NOMO-1 treated with DMSO at 0.1 percent for 48 hours (cell line): ENCODE measurements around the gene XYLT1.

Experiments
- DNase-seq: peaks from one replicate; lab custom pipeline; 2025; ENCODE audit not compliant: unreplicated experiment; lab: John Stamatoyannopoulos, UW

XYLT1 gene

DNA sequence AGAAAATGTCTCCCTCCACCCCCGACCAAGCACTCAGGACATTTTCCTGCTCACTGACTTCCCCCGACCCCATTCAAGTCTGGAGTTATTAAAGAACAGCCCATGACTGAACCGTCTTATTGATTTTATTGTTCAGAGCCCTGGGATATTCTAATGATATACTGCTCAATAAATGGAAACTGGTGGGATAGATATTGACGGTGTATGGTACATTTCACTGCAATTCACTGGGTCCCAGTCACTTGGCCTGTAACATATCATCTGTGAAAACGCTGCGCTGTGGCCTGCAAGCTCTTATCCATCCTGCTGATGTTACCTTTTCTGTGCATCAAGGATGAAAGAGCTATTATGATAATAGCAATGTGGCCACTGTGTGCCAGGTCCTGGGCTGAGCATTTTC, 258.2 kb downstream of the XYLT1 start:
- no peak for DNase-seq

DNA sequence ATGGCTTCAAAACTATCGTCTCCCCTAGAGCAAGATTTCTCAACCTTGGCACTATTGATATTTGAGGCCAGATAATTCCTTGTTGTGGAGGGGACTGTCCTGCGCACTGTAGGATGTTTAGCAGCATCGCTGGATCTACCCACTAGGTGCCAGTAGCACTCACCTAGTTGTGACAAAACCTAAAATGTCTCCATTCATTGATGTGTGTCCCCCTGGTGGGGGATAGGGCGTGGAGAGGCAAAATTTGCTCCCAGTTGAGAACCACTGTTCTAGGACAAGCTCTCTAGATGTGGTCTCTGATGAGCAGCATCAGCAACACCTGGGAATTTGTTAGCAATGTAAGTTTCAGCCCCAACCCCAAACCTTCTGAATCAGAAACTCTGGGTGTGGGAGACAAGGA, 259.0 kb downstream of the XYLT1 start:
- no peak for DNase-seq

DNA sequence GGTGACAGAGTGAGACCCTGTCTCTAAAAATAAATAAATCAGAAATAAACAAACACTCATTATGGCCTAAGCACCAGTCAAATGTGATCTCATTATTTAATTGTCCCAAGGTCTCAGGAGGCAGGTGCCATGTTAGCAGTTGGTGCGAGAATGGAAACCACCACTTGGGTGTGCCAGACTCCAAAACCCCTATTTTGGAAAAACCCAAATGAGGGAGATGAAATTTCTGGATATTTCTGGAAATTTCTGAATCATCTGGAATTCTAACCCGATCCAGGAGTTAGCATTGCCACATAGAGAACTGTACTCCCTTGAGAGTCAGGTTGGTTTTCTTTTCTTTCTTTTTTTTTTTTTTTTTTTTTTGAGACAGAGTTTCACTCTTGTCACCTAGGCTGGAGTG, 264.0 kb downstream of the XYLT1 start:
- no peak for DNase-seq

DNA sequence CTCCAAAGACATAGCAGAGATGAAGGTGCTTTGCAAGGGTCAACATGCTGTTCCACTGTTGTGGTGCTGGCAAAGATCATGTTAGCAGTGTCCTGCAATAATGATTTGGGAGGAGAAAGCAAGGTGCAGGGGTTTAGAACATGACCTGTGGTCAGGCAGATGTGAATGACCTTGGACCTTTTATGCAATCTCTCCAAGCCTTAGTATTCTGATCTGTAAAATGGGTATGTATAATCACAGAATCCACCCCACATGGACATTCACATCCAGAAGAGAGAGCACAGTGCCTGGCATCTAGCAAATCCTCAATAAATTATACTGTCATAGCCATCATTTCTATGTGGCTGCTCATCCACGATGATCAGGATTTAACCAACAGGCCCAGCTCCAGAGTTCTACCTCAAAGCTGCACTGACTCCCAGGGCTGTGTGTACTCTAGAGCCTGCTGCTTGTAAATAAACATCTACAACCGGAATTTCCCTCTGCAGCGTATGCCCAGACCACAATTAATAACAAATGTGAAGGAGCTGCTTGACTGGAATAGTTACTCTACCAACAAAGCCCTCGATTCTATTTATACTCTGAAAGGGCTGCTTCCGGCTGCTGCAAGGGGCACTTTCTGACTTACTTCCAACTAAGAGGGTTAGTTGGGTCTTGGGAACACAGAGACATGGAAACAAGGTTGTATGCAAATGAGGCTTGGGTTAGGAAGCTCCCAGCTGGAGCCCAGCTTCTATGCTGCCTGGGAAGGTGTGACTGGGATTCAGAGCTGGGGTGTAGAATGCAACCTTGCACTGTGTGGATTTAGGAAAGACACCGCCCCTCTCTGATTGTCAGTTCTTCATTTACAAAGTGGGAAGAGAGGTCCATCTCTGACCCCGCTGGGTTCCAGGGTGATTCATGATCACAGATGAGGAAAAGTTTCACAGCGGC, 265.2 kb downstream of the XYLT1 start:
- DNase-seq = no peak

DNA sequence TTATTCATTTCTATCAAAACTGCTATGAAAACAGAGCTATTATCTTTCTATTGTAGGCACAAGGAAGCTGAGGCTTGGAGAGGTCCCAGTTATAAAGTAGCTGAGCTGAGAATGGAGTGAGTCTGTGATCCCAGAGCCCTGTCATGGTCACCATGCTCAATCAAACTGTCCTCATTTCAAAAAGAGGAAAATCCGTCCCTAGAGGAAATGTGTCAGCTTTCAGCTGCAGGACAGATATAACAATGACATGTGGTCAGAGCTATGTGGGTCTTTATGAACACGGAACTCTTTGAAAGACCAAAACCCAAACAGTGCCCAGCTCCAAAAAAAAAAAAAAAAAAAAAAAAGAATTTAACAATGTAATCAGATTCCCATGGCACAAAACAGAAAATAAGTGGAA, 266.1 kb downstream of the XYLT1 start:
- no peak for DNase-seq

DNA sequence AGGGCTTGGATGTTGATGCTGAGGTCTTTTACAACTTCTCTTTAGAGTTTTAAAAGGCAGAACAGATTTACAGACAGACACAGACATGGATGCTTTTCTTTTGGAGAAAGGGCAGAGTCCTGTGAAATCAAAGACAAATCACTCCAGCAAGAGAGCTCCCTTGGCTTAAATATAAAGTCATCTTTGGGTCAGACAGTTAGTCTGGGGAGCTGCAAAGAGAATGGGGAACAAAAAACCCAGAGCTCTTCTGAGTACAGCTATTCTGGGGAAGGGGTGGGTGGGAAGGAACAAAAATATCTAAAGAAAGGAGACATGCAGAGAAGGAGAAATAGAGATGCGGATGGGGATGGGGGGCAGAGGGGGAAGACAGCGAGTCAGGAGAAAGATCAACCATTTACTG, 266.6 kb downstream of the XYLT1 start:
- no peak for DNase-seq

DNA sequence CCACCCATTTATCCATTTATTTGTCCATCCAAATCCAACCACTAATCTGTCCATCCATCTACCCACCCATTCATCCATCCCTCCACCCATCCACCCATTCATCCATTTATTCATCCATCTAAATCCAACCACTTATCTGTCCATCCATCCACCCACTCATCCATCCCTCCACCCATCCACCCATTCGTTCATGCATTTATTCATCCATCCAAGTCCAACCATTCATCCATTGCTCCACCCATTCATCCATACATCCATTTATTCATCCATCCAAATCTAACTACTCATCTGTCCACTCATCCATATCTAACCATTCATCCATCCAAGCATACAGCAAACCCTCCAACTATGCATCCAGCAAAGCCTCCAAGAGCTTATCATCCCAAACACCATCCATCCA, 267.3 kb downstream of the XYLT1 start:
- DNase-seq = no peak

DNA sequence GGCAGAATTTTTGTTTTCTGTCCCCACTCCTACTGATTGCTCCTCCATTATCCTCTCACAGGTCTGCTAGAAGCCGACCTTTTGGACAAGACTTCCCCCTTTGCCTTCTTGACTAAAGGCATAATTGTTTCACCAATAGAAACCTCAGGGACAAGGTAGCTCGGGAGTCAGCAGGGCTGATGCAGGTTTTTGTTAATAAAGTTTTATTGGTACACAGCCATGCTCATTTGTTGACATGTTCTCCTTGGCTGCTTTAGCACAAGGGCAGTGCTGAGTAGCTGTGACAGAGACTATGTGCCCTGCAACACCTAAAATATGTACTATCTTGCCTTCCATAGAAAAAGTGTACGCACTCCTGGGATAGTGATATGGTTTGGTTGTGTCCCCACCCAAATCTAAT, 271.6 kb downstream of the XYLT1 start:
- DNase-seq = no peak

DNA sequence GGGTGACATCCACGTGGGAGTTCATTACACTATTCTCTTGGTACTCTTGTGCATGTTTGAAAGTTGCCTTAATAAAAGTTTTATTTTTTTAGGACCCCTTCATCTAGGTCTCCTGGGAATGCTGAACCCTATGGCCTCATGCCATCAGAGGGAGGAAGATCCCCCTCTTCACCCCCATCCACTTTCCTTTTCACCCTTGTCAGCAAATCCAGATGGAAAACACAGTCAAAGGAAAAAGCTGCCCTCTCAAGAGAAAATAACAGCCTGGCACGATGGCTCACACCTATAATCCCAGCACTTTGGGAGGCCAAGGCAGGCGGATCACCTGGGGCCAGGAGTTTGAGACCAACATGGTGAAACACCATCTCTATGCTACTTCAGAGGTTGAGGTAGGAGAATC, 274.2 kb downstream of the XYLT1 start:
- no peak for DNase-seq

DNA sequence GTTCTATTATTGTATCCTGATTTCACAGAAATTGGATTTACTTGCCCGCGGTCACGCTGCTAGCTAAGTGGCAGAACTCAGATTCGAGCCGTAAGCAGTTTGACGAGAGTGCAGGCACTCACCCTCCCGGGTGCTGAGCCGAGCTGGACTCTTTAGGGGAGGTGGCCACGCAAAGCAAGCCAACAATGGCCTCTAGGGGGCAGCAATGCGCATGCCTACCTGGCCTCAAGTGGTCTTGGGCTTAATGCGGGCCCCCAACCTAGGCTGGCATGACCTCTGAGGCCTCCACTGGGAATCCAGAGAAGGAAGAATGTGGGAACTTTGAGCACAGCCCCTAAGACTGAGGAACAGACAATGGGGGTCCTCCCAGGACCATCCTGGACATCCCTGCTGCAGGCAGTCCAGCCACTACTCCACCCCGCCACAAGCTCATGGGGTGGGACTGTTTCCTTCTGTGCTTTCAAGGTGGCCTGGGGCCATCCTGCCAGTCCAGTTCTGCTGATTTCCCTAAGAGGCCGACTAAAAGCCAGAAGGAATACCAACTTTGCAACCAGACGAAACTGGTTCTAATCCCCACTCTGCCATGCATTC, 276.5 kb downstream of the XYLT1 start:
- DNase-seq = no peak

DNA sequence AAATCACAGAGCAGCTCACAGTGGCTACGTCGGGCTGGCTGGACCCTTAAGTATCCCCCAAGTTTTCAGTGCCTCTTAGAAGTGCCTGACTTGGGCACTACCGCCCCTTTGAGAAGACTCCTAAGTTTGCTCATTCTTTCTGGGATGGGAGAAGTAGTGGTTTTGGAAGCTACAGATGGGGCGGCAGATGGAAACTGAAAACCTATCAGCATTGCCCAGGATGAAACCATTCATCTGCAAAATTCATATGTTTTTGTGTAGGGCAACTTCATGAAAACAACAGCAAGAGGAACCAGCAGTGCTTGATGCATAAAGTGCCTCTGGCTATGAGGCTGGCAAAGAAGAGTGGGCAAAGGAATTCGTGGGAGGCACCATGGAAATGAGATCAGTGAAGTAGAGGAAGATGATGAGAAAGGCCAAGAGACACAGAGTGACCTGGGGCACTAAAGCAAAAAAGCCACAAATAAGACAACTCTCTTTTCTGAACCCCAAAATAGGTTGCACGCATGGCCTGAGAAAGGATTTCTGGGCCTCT, 277.1 kb downstream of the XYLT1 start:
- no peak for DNase-seq

DNA sequence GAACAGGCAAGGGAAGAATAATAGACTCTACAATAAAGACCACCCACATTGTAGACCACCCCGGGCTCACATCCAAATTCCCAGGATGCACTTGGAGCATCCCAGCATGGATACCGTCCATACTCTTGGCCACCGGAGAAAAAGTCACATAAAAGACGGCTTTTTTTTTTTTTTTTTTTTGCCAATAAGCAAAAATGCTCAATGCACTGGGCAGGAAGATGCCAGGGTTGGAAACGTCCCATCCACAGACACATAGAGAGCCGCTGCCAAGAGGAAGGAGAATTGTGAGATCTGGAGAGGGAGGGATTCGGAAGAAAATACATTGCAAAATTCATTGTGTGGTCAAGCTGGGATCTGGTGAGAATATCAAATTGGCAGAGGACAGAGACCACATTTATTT, 286.7 kb downstream of the XYLT1 start:
- DNase-seq = no peak

DNA sequence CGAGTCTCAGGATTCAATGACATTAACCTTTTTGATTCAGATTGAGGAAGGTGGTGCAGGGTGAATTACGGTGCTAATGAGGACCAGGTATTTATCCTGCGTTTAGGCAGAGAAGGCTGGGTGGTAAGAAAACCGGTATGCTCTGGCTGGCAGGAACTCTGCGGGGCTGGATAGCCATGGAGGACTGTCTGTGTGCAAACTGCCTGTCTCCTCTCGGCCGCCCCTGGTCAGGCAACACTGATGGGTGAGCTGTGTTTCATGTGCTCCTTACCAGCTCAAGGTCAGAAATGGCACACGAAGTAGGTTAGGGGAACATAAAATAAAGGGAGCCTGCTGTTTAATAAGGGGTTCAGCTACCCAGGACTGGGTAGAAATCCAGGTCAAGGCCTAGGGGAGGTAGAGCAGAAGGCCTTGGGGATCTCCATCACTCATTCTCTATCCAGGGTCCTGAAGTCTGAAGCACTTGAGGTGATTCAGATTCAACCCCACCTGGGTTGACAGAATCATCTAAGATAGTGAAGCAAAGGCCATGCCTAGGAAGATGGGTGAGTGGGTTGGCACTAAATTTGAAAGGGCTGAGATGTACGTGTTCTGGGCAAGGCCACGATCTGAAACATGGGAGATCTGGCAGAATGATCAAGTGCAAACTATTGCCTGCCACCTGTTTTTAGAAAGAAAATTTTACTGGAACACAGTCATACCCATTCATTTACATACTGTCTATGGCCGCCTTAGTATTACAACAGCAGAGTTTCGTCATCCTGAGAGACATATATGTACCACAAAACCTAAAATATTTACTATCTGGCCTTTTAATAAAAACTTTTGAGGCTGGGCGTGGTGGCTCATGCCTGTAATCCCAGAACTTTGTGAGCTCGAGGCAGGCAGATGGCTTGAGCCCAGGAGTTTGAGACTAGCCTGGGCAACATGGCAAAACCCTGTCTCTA, 292.5 kb downstream of the XYLT1 start:
- DNase-seq = peak; percentile 47

DNA sequence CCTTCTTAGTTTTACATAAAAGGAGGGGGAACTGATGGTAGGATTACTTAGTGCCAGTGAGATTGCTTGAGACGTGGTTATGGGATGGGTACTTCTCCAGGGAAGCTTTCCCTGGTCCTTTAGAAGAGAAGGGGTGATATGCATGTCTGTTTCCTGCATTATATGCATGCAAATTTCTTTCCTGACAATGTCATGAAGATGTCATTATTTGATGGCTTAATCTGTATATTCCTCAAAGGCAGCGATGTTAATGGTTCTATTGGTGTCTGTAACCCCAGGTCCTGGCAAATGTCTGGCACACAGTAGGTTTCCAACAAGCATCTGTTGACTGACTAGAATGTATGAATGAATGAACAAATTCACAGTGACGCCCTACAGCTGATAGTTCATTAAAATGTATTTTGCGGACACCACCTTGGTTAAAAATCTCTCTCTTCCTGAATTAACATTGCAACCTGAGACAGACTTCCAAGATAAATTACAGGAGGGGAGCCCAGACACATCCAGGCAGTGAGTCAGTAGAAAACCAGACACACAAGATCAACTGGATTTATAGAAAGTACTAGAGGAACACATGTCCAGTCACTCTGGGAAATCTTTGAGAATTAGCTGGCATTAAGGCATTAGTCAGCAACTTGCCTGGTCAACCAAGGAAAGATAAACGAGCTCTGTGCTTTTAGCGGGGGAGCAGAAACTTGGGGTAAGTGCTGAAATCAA, 293.4 kb downstream of the XYLT1 start:
- no peak for DNase-seq

DNA sequence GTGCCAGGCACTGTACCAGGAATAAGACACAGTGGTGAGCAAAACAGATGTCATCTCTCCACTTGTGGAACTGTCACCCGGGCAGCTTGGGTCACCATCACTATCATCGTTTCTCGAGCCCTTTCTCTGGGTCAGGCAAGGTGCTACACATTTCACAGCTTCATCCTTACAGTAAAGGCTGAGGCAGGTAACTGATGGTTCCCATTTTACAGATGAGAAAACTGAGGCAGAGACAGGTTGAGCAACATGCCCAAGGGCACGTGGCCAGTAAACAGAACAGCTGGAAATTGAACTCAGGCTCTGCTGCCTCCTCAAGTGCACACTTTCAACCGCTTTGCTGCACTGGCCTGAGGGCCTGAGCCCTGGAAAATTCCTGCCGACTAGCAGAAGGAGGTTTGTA, 294.6 kb downstream of the XYLT1 start:
- no peak for DNase-seq

DNA sequence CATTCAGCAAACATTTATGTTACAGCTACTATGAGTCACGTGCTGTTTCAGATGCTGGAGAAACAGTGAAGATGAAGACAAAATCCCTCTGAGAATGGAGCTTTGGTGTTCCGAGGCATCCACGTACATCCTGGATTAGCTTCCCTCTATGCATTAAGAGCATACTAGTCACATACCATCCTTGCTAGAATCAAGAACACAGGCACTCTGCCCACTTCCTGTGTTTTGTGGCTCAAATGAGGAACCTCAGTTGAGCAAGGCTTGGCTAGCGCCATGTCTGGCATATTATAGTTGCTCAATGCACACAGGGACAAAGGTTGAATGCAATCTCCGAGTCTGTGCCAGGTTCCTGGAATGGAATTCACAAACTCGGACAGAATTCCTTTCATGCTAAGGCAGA, 297.5 kb downstream of the XYLT1 start:
- peak; percentile 96 for DNase-seq

DNA sequence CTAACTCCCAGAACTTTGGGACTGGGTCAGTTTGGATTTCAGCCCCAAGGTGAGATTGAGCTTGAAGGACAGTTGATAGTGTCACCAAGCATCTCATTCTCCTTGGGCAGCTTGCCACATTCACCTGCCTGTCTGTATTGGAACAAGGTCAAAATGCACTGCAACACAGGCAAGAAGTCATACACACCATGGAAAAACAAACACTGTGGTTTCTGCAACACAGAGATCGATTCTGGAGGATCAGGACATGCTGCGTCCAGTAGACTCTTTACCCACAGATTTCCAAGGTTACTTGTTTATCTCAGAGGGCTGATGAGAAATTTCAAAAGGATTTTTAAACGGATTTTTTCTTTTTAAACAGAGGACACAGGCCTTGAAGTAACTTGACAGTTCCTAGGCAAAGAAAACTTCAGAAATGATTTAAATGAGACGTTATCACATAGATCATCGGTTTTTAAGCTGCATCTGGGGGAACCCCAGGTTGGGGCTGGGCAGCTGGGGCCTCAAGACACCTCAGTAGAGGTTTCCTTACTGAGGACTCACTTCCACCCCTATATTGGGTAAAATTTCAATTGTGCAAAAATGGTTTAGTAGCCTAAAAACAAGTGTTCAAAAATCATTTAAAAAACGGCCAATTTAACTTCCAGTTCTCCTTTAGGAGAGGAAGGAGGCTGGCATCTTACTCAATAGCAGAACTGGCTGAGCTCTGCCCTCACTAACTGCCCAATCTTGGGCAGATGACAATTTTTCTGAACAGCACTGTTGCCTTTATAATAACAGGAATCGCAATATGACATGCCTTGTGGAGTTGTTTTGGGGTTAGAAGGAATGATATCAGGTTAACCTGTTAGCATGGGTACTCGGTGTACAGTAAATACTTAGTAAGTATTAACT, 299.3 kb downstream of the XYLT1 start:
- peak; percentile 91 for DNase-seq

DNA sequence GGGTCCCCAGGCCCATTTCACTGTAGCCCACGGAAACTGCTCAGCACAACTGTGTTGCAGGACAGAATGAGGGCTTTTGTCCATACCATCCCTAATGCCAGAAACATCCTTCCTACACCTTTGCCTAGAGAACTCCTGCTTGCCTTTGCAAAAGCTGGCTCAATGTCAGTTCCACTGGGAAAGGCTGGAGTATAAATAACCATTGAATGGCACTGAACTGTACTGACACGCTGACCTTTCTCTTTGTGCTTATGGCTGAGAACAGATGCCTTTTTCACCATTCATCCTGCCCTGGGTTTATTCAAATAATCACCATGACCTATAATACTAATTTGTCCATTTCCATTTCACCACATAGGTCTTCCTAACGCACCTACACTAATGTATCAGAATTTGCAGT, 300.3 kb downstream of the XYLT1 start:
- no peak for DNase-seq

DNA sequence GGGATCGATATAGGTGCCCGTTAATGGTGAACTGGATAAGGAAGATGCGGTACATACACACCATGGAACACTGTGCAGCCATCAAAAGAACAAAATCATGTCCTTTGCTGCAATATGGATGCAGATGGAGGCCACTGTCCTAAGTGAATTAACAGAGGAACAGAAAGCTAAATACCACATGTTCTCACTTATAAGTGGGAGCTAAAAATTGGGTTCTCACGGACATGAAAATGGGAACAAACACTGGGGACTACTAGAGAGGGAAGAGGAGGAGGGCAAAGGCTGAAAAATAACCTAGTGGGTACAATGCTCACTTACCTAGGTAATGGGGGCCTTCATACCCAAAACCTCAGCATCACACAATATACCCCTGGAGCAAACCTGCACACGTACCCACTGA, 302.6 kb downstream of the XYLT1 start:
- no peak for DNase-seq

DNA sequence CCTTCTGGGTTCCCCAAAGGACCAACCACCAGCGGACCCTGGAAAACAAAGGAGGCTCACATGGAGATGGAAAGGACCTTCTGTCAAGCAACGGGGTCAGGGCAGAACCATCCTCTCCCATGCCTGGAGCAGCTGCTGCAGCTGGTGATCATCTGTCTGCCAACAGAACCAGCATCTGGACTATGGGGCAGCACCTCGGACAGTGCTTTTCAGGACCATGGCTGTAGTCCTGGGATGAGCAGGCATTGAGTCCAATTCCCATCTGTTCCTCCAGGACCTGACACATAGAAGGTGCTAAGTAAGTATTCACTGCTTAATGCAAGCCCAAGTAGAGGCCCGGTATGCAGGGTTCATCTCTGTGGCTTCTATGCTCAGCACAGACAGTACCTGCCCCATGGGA, 304.7 kb downstream of the XYLT1 start:
- DNase-seq = no peak
